ENCODE results near the gene RIN3. TPM values are rescaled to one million over a fixed set of nuclear protein-coding genes. Genes with fewer than 3 reads are reported as not detected.

RIN3 gene
- total and polyA plus RNA-seq, 2 of the 4 experiments (the other 2 are of a cell fraction), result 2.5 to 11.1 TPM

GRCh38 chr14:92590176-92590575, 76.6 kb downstream of the RIN3 start:
- ATAC-seq (ENCODE audit: low read depth) (no peak), DNase-seq (no peak)
- POLR2A ChIA-PET (ENCODE audit: unreplicated experiment), result no interaction called here
- Histone ChIP-seq H3K18ac (ENCODE audit: low read depth, low read length) (no peak overlapping the region), H4K91ac (ENCODE audit: insufficient read depth, low read depth, low read length) (no peak overlapping the region), H2BK120ac (ENCODE audit: low read depth, low read length) (no peak overlapping the region), H3K56ac (ENCODE audit: extremely low read depth, insufficient read depth, low read length) (no peak overlapping the region), H3K36me3 (ENCODE audit: control insufficient read depth, insufficient read depth, low read length) (peaks cover 1% of the 10 kb centered on the region; the same call in 1 of the 2 replicates), H2AFZ (replicated peaks; ENCODE audit: low read length, poor library complexity) (no peak overlapping the region), H3K4ac (ENCODE audit: low read depth, low read length) (no peak overlapping the region), H2BK5ac (ENCODE audit: low read depth, low read length, poor library complexity, severe bottlenecking) (no peak overlapping the region), H3K14ac (replicated peaks; ENCODE audit: low read depth, low read length) (0 out of 2 replicates have a peak overlapping the region, but pooled peaks have one; percentile 25), H4K5ac (ENCODE audit: low read depth, low read length) (no peak overlapping the region), H4K8ac (ENCODE audit: low read depth in 2 of 2, low read length in 2 of 2) (no peak overlapping the region), H3K23ac (ENCODE audit: low read depth, low read length) (no peak overlapping the region), H3K27ac (ENCODE audit: insufficient read depth, low read length) (no peak overlapping the region), H3K79me1 (ENCODE audit: low read depth in 1 of 2, low read length in 2 of 2) (peaks cover 15 to 38% of the 10 kb centered on the region in 2 experiments), H4K20me1 (ENCODE audit: insufficient read depth, low read length) (peaks cover 5% of the 10 kb centered on the region), H2BK20ac (ENCODE audit: low read depth, low read length) (no peak overlapping the region), H3K9me1 (ENCODE audit: insufficient read depth, low read length) (peaks cover 27% of the 10 kb centered on the region), H2AK9ac (replicated peaks; ENCODE audit: low read depth, low read length, poor library complexity) (no peak overlapping the region), H3K4me1 (ENCODE audit: control insufficient read depth, insufficient read depth, low read length) (peaks cover 21% of the 10 kb centered on the region), H2AK5ac (ENCODE audit: low read depth, low read length) (no peak overlapping the region), H3K9ac (ENCODE audit: low read depth, low read length) (no peak overlapping the region), H3K27me3 (ENCODE audit: control insufficient read depth, insufficient read depth, low read length) (no peaks in the 10 kb centered on the region), H2BK15ac (ENCODE audit: low read depth, low read length) (no peak overlapping the region), H3K4me3 (ENCODE audit: insufficient read depth, low read depth, low read length) (no peak overlapping the region), H3K9me3 (ENCODE audit: control insufficient read depth, insufficient read depth, low read length) (peaks cover 3% of the 10 kb centered on the region; the same call in 1 of the 2 replicates), H3K4me2 (ENCODE audit: low read depth, low read length) (no peak overlapping the region)
- intact Hi-C loops (cut with micrococcal nuclease) (no loop called here), dilution Hi-C loops (cut with HindIII; ENCODE audit: low sequenced_read_pairs, unreplicated experiment) (no loop called here), in situ Hi-C loops (cut with MboI; ENCODE audit: low sequenced_read_pairs) (no loop called here)
- CTCF ChIA-PET, result interaction anchor here (1.4 to 1.5 kb wide), 2 partner anchors 91 to 455 kb away, joined by 3 to 5 read pairs; no protein-coding TSS in a partner anchor
- no CpG with 5 or more reads among the region's 2 CpGs for WGBS, 2 experiments (ENCODE audit: extremely low coverage in 2 of 2, insufficient read length in 1 of 2)
- TF ChIP-seq MXI1 (IDR thresholded peaks at IDR 0.05; ENCODE audit: borderline replicate concordance, low read depth, low read length) (no peak), FOS (IDR thresholded peaks at IDR 0.05; ENCODE audit: low read depth, low read length) (no peak), RAD21 (IDR thresholded peaks at IDR 0.05; ENCODE audit: low read length) (no peak), RFX5 (IDR thresholded peaks at IDR 0.05; ENCODE audit: low read depth, low read length) (no peak), MAZ (IDR thresholded peaks at IDR 0.05; ENCODE audit: borderline replicate concordance, low read depth, low read length) (no peak), CHD1 (IDR thresholded peaks at IDR 0.05; ENCODE audit: low read depth, low read length) (no peak)
- BruUV-seq (replicated peaks), result no TSS peak
